ENCODE results near the gene RFX4. TPM values are rescaled to one million over a fixed set of nuclear protein-coding genes. Genes with fewer than 3 reads are reported as not detected.
A peak's percentile ranks its signal among the peaks of the same experiment; 100 is the strongest.

RFX4 gene
- total and polyA plus RNA-seq, 10 of the 15 experiments (the other 5 are each of a cell fraction or from before 2014, with no cell fraction given), result 0.02 to 0.23 TPM; not detected in 8

- no peaks in the 10 kb centered on the region; a peak in 1 of 4 replicates for H3K36me3 ChIP-seq (ENCODE audit: control insufficient read depth in 2 of 2, insufficient read depth in 2 of 2, low read length in 1 of 2)
- no peaks in the 10 kb centered on the region for H4K20me1 ChIP-seq (ENCODE audit: control insufficient read depth, insufficient read depth)
- WGBS (ENCODE audit: insufficient coverage, insufficient replicate concordance, low lambda C conversion rate, missing lambda C conversion rate), result 99% methylated on average over 4 of the region's 5 CpGs
- no peaks in the 10 kb centered on the region for H3K4me1 ChIP-seq (ENCODE audit: control insufficient read depth, insufficient read depth, low read length)
- in situ Hi-C loops (cut with MboI) (no loop called here), intact Hi-C loops (cut with micrococcal nuclease; ENCODE audit: unreplicated experiment) (no loop called here)
- DNase-seq (ENCODE audit: low read depth, low spot score) (no peak), FAIRE-seq (no peak), ATAC-seq (no peak)
- no TSS peak for BruUV-seq (replicated peaks)
- peaks cover 24% of the 10 kb centered on the region for H3K79me2 ChIP-seq (ENCODE audit: control insufficient read depth, insufficient read depth, low read length)
- H3K4me3 ChIP-seq, result no peak overlapping the region
- ChIA-PET POLR2A (no interaction called here), CTCF (interaction anchor here (1.0 to 1.7 kb wide), 4 partner anchors 8 to 24 kb away, joined by 3 to 10 read pairs (median 5); no protein-coding TSS in a partner anchor), SMC1A (ENCODE audit: uncharacterized antibody, unreplicated experiment) (interaction anchor here (0.9 to 2.6 kb wide), 5 partner anchors 9 to 420 kb away, joined by 3 to 13 read pairs (median 6); partner anchors contain the start of gene POLR3B), RAD21 (ENCODE audit: unreplicated experiment) (no interaction called here)
- H3K9me3 ChIP-seq (replicated peaks; ENCODE audit: control insufficient read depth, insufficient read depth, low read length), result no peaks in the 10 kb centered on the region
- no peak overlapping the region for H2AFZ ChIP-seq (ENCODE audit: control insufficient read depth, low read depth, low read length)
- 0 out of 2 replicates have a peak overlapping the region, but pooled peaks have one; percentile 85 for H3K4me2 ChIP-seq (ENCODE audit: control insufficient read depth, insufficient read depth)
- no peaks in the 10 kb centered on the region for H3K27me3 ChIP-seq (replicated peaks in 1 of 2; ENCODE audit: control insufficient read depth in 2 of 2, insufficient read depth in 2 of 2, low read length in 1 of 2)
- no peak for TF ChIP-seq RAD21 (IDR thresholded peaks at IDR 0.05; ENCODE audit: insufficient read depth, low read depth, low read length)
- no peak for TF ChIP-seq POU2F2 (IDR thresholded peaks at IDR 0.05; ENCODE audit: borderline replicate concordance, low read depth, low read length)
- TF ChIP-seq DPF2 (IDR thresholded peaks at IDR 0.05), result no peak
- TF ChIP-seq IRF5 (IDR thresholded peaks at IDR 0.05; ENCODE audit: borderline replicate concordance), result no peak
- TF ChIP-seq SREBF1 (IDR thresholded peaks at IDR 0.05; ENCODE audit: low read length), result no peak
- no peak for TF ChIP-seq NR2C1 (IDR thresholded peaks at IDR 0.05)
- H3K27ac ChIP-seq (ENCODE audit: control insufficient read depth, insufficient read depth), result no peak overlapping the region
- no peak overlapping the region for H3K9ac ChIP-seq (ENCODE audit: control insufficient read depth, insufficient read depth, low read length)
Observed at GRCh38 chr12:106776897-106777296, 194.1 kb downstream of the RFX4 start.

All from GM12878 (cell line).